Astrocyte (in vitro differentiated cells and primary cell): ENCODE data around the gene SLC66A1.

Experiments
- CTCF ChIP-seq: IDR thresholded peaks from 2 replicates; pipeline ENCODE4 v1.5.1; 2011; ENCODE audit warnings: low read depth, mild to moderate bottlenecking, inconsistent platforms, low read length, moderate library complexity; ENCODE audit not compliant: insufficient read depth
- EZH2 ChIP-seq: IDR thresholded peaks from 2 replicates; pipeline ENCODE4 v1.6.1; 2012; ENCODE audit warnings: mild to moderate bottlenecking, low read length, inconsistent platforms; ENCODE audit not compliant: insufficient read depth

GRCh38 chr1:19284881-19285280, 27.2 kb upstream of the SLC66A1 start:
- TF ChIP-seq EZH2 (no peak), CTCF (no peak)
